Memory B cell (primary cell): ENCODE measurements around the gene UPK3BL1.
"Not testable (repeated sequence)": the region's sequence is repeated elsewhere in the genome, so short reads cannot be mapped to it uniquely, and the experiment has no call there.

Source experiments
- ATAC-seq: fragments of 150-1000 bp; cut with Tn5 transposase; 2 replicates; pipeline ENCODE4 v1.10.0; 2021; ENCODE audit warnings: low read depth, mild to moderate bottlenecking, moderate library complexity
- DNase-seq, 2 donors: peaks; one replicate each; pipeline ENCODE4 v3.0.0; 2022; ENCODE audit warnings: low spot score in 2 of 2
- H3K27ac Mint-ChIP-seq: one replicate; pipeline ENCODE4 v1.8.0; 2022; ENCODE audit warnings: mild to moderate bottlenecking, moderate library complexity, mixed read lengths
- H3K27me3 Mint-ChIP-seq: one replicate; pipeline ENCODE4 v1.8.0; 2022; ENCODE audit warnings: mixed read lengths
- H3K36me3 Mint-ChIP-seq: one replicate; pipeline ENCODE4 v1.8.0; 2022; ENCODE audit warnings: mild to moderate bottlenecking, mixed read lengths
- H3K4me1 Mint-ChIP-seq: one replicate; pipeline ENCODE4 v1.8.0; 2022; ENCODE audit warnings: mixed read lengths
- H3K4me3 Mint-ChIP-seq: one replicate; pipeline ENCODE4 v1.8.0; 2022; ENCODE audit warnings: mild to moderate bottlenecking, moderate library complexity, mixed read lengths
- H3K9me3 Mint-ChIP-seq: one replicate; pipeline ENCODE4 v1.8.0; 2022; ENCODE audit warnings: mixed read lengths

Gene UPK3BL1

GRCh38 chr7:102613575-102614345 is 28.8 kb downstream of the UPK3BL1 start:
- DNase-seq: peak in 1 of 2 donors; percentile 61
- H3K27me3 Mint-ChIP-seq, H3K4me1 Mint-ChIP-seq, H3K4me3 Mint-ChIP-seq, H3K36me3 Mint-ChIP-seq, H3K9me3 Mint-ChIP-seq, H3K27ac Mint-ChIP-seq: not testable (repeated sequence)
- ATAC-seq: peak; percentile 42

- not testable (repeated sequence) for H3K36me3 Mint-ChIP-seq, H3K4me1 Mint-ChIP-seq, H3K27me3 Mint-ChIP-seq, ATAC-seq, H3K9me3 Mint-ChIP-seq, H3K27ac Mint-ChIP-seq
- peak in 1 of 2 donors; percentile 53 for DNase-seq
- peak overlapping the region; percentile 21 for H3K4me3 Mint-ChIP-seq
These were observed 30.8 kb downstream of the UPK3BL1 start for GRCh38 chr7:102611675-102612325.

DNA sequence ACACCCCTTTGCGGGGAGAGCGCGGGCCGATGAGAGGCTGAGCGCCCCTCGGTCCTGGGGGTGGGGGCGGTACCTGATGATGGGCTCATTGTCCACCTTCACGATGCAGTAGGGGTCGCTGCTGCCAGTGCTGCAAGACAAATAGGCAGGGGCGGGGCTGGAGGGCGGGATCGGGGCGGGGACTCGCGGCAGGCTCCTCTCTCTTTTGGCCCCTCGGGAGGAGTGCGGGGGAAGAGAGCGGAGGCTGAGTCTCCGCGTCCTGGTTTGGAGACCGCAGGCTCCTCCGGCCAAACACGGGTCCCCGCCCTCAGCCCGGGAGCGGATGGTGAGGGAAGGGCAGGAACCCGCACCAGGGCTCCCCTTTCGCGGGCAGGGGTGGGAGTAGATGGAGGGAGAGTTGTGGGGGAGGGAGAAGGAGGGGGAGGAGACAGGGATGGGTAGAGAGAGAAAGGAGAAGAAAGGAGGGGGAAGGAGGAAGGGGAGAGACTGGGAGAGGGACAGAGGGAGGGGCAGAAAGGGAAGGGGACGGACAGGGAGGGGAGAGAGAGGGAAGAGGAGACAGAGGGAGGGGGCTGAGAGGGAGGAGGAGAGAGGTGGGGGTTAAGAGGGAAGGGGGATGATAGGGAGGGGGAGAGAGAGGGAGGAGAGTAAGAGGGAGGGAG is 31.4 kb downstream of the UPK3BL1 start:
- not testable (repeated sequence) for DNase-seq, H3K36me3 Mint-ChIP-seq, H3K27me3 Mint-ChIP-seq, H3K27ac Mint-ChIP-seq, H3K9me3 Mint-ChIP-seq, H3K4me1 Mint-ChIP-seq, H3K4me3 Mint-ChIP-seq
- peak; percentile 52 for ATAC-seq

- not testable (repeated sequence) for DNase-seq, H3K4me3 Mint-ChIP-seq
These were observed 32.1 kb downstream of the UPK3BL1 start for GRCh38 chr7:102610441-102610840.

DNA sequence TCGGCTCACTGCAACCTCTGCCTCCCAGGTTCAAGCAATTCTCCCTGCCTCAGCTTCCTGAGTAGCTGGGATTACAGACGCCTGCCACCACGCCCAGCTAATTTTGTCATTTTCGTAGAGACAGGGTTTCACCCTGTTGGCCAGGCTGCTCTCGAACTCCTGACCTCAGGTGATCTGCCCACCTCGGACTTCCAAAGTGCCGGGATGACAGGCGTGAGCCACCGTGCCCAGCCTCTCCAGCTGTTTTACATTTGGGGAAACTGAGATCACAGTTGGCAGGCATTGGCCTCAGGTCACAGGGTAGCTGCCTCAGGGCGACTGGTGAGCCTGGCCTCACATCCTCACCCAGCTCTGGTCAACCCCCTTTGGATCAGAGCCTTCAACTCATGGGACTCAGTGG is 32.9 kb downstream of the UPK3BL1 start:
- ATAC-seq, H3K36me3 Mint-ChIP-seq, DNase-seq, H3K27me3 Mint-ChIP-seq, H3K27ac Mint-ChIP-seq, H3K4me1 Mint-ChIP-seq, H3K4me3 Mint-ChIP-seq, H3K9me3 Mint-ChIP-seq: not testable (repeated sequence)

More at GRCh38 chr7:102610441-102610840, 32.1 kb downstream of the UPK3BL1 start:
- ATAC-seq, H3K27me3 Mint-ChIP-seq, H3K36me3 Mint-ChIP-seq, H3K4me1 Mint-ChIP-seq, H3K9me3 Mint-ChIP-seq, H3K27ac Mint-ChIP-seq: not testable (repeated sequence)

GRCh38 chr7:102606848-102607247 is 35.7 kb downstream of the UPK3BL1 start:
- not testable (repeated sequence) for H3K36me3 Mint-ChIP-seq, H3K9me3 Mint-ChIP-seq, DNase-seq, ATAC-seq, H3K27me3 Mint-ChIP-seq, H3K4me3 Mint-ChIP-seq, H3K4me1 Mint-ChIP-seq, H3K27ac Mint-ChIP-seq

GRCh38 chr7:102604431-102605145 is 38.0 kb downstream of the UPK3BL1 start:
- DNase-seq, H3K27me3 Mint-ChIP-seq, H3K4me1 Mint-ChIP-seq, H3K9me3 Mint-ChIP-seq, H3K36me3 Mint-ChIP-seq, ATAC-seq, H3K27ac Mint-ChIP-seq, H3K4me3 Mint-ChIP-seq: not testable (repeated sequence)

DNA sequence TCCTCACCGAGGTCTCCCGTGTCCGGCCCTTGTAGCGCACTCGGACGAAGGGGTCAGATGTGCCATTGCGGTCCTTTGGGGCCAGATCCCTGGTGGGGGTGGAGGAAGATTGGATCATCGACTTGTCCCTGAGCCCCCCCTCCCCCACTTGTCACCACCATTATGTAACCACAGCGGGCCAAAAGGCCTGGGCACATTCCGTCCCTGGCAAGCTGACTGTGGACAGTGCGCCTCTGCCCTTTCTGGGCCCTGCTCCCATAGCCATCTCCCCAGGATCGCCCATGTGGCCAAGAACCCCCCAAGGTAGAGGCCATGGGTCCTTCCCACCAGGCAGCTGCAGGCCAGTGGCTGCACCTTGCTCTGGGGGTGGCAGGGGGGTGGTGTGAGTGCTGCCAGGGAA is 40.3 kb downstream of the UPK3BL1 start:
- DNase-seq, H3K27ac Mint-ChIP-seq, H3K4me3 Mint-ChIP-seq, H3K4me1 Mint-ChIP-seq, ATAC-seq, H3K27me3 Mint-ChIP-seq, H3K36me3 Mint-ChIP-seq, H3K9me3 Mint-ChIP-seq: not testable (repeated sequence)

DNA sequence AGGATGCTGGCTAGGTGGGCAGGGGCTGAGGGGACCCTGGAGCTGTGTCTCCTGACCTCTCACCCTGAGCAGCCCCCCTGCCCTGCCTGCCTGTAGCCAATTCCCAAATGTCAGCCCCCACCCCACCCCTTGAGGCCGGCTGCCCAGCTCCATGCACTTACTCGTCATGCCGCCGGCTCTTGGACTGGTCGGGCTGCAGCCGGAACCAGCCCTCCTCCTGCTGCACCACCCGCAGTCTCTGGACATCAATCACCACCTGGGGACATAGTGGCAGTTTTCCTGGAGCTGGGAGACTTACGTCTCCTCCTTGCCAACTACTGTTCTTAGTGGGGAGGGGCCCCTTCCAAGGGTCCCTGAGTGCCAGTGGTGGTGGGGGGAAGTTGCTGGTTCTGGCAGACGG is 42.9 kb downstream of the UPK3BL1 start:
- not testable (repeated sequence) for H3K4me3 Mint-ChIP-seq, H3K27me3 Mint-ChIP-seq, H3K4me1 Mint-ChIP-seq, ATAC-seq, H3K27ac Mint-ChIP-seq, DNase-seq, H3K36me3 Mint-ChIP-seq, H3K9me3 Mint-ChIP-seq

DNA sequence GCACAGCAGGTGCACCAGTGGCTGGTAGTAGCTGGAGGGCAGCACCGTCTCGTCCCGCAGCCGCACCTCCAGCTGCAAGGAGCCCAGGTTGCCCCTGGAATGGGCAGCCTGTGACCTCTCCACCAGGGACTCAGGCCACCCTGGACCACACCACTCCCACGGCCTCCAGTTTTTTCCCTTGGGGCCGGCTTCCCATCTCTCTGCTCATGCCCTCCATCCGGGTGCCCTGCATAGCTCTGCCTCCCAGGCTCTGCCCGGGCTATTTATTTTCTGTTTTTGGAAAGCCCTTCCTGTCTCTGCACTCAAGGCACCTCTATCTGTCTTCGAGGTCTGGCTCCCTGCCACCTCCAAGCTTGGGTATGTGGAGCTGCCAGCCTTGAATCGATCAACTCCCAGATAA is 46.6 kb downstream of the UPK3BL1 start:
- H3K27ac Mint-ChIP-seq, ATAC-seq, H3K36me3 Mint-ChIP-seq, H3K27me3 Mint-ChIP-seq, H3K4me1 Mint-ChIP-seq, DNase-seq, H3K4me3 Mint-ChIP-seq, H3K9me3 Mint-ChIP-seq: not testable (repeated sequence)

DNA sequence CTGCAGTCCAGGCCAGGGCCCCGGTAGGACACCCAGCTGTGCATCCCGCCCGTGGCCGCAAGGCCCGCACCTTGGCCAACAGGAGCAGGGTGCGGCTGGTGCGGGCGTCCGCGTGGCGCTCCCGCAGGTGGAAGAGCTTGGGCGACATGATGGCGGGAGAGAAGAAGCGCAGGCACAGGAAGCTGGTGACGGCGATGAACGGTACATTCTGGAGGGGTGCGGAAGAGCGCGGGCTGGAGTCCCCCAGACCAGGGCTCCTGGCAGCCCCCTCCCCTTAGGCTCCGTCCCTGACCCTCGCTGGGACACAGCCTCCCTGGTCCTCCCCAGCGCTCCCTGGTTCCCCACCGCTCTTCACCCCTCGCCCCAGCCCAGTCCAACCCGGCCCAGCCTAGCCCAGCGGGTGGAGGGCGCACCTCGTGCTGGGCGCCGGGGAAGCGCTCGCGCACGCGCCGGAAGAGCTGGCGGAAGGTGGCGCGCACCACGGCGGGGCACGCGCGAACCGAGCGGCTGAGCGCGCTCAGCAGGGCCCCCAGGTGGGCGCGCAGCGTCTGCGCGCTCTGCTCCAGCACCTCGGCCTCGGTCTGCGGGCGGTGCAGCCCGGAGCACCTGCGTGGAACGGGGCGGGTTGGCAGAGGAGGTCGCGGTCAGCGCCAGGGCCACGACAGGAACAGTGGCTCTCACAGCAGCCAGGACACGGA is 48.8 kb downstream of the UPK3BL1 start:
- not testable (repeated sequence) for H3K4me1 Mint-ChIP-seq, H3K4me3 Mint-ChIP-seq, H3K9me3 Mint-ChIP-seq, H3K27ac Mint-ChIP-seq, H3K27me3 Mint-ChIP-seq, DNase-seq, H3K36me3 Mint-ChIP-seq
- peak; percentile 70 for ATAC-seq

- not testable (repeated sequence) for H3K4me3 Mint-ChIP-seq
These were observed 50.0 kb downstream of the UPK3BL1 start for GRCh38 chr7:102592477-102593019.

GRCh38 chr7:102589857-102590256 is 52.7 kb downstream of the UPK3BL1 start:
- H3K4me1 Mint-ChIP-seq, H3K27ac Mint-ChIP-seq, H3K36me3 Mint-ChIP-seq, H3K27me3 Mint-ChIP-seq, H3K9me3 Mint-ChIP-seq, H3K4me3 Mint-ChIP-seq, DNase-seq: not testable (repeated sequence)
- ATAC-seq: peak; percentile 39

More at GRCh38 chr7:102592477-102593019, 50.0 kb downstream of the UPK3BL1 start:
- not testable (repeated sequence) for H3K9me3 Mint-ChIP-seq, H3K27me3 Mint-ChIP-seq, H3K4me1 Mint-ChIP-seq, H3K36me3 Mint-ChIP-seq, H3K27ac Mint-ChIP-seq
- peak; percentile 67 for ATAC-seq
- peak; percentile 29 to 61 for DNase-seq
